GM23338 (cell line): ENCODE measurements around the gene GIPC2. TPM values are rescaled to one million over a fixed set of nuclear protein-coding genes. Genes with fewer than 3 reads are reported as not detected.

Experiments
- ATAC-seq: fragments of 200-7000 bp; cut with Tn5 transposase; 3 replicates; pipeline ENCODE4 v1.9.1; 2020
- DNase-seq: peaks from one replicate; pipeline ENCODE4 v3.0.0-alpha.2; 2015; ENCODE audit warnings: low spot score
- H2AFZ ChIP-seq: fragments of 200-600 bp; sonication (generic); 2 replicates; pipeline ENCODE4 v1.8.0; 2016; ENCODE audit warnings: antibody characterized with exemption, mild to moderate bottlenecking, moderate library complexity
- H3F3A ChIP-seq: fragments of 200-600 bp; sonication (generic); replicated peaks from 2 replicates; pipeline ENCODE4 v1.8.0; 2017; ENCODE audit warnings: antibody characterized with exemption, mixed run types, low read depth
- H3K27ac ChIP-seq: fragments of 200-600 bp; sonication (generic); 2 replicates; pipeline ENCODE4 v1.6.1; 2016; ENCODE audit warnings: low read depth
- H3K27me3 ChIP-seq: fragments of 200-600 bp; sonication (generic); 2 replicates; pipeline ENCODE4 v1.8.0; 2016; ENCODE audit warnings: mild to moderate bottlenecking, mixed run types, moderate library complexity; ENCODE audit not compliant: insufficient read depth
- H3K36me3 ChIP-seq: fragments of 200-600 bp; sonication (generic); 2 replicates; pipeline ENCODE4 v1.8.0; 2016; ENCODE audit warnings: mild to moderate bottlenecking; ENCODE audit not compliant: insufficient read depth
- H3K4me1 ChIP-seq: fragments of 200-600 bp; sonication (generic); 2 replicates; pipeline ENCODE4 v1.8.0; 2016; ENCODE audit warnings: mild to moderate bottlenecking, moderate library complexity; ENCODE audit not compliant: insufficient read depth
- H3K4me2 ChIP-seq: fragments of 200-600 bp; sonication (generic); 2 replicates; pipeline ENCODE4 v1.7.1; 2017; ENCODE audit warnings: mixed run types
- H3K4me3 ChIP-seq: fragments of 200-600 bp; sonication (generic); 2 replicates; pipeline ENCODE4 v1.6.1; 2016; ENCODE audit warnings: mixed run types
- H3K79me2 ChIP-seq: fragments of 200-600 bp; sonication (generic); replicated peaks from 2 replicates; pipeline ENCODE4 v1.8.0; 2017; ENCODE audit warnings: mild to moderate bottlenecking; ENCODE audit not compliant: insufficient read depth
- H3K9me2 ChIP-seq: fragments of 200-600 bp; sonication (generic); 2 replicates; pipeline ENCODE4 v1.8.0; 2017; ENCODE audit not compliant: insufficient read depth
- H4K20me1 ChIP-seq: fragments of 200-600 bp; sonication (generic); replicated peaks from 2 replicates; pipeline ENCODE4 v1.8.0; 2017; ENCODE audit warnings: mild to moderate bottlenecking; ENCODE audit not compliant: insufficient read depth
- H3K27ac Mint-ChIP-seq: 2 replicates; pipeline ENCODE4 v1.8.0; 2020; ENCODE audit warnings: inconsistent platforms, mild to moderate bottlenecking, moderate library complexity, mixed read lengths
- H3K27me3 Mint-ChIP-seq: 3 replicates; pipeline ENCODE4 v1.8.0; 2022; ENCODE audit warnings: low read depth, mild to moderate bottlenecking, moderate library complexity, mixed read lengths, inconsistent platforms; ENCODE audit not compliant: insufficient read depth, poor library complexity
- H3K36me3 Mint-ChIP-seq: 3 replicates; pipeline ENCODE4 v1.8.0; 2021; ENCODE audit warnings: low read depth, mild to moderate bottlenecking, inconsistent platforms, moderate library complexity, mixed read lengths
- H3K4me1 Mint-ChIP-seq: 3 replicates; pipeline ENCODE4 v1.8.0; 2020; ENCODE audit warnings: mild to moderate bottlenecking, inconsistent platforms, mixed read lengths
- H3K4me3 Mint-ChIP-seq: 3 replicates; pipeline ENCODE4 v1.8.0; 2021; ENCODE audit warnings: moderate library complexity, mild to moderate bottlenecking, inconsistent platforms, mixed read lengths
- H3K9me3 Mint-ChIP-seq: 3 replicates; pipeline ENCODE4 v1.8.0; 2020; ENCODE audit warnings: moderate library complexity, mild to moderate bottlenecking, inconsistent platforms, mixed read lengths
- EZH2phosphoT487 ChIP-seq: fragments of 200-600 bp; sonication (generic); IDR thresholded peaks from one replicate; pipeline ENCODE4 v1.8.1; 2018; ENCODE audit warnings: antibody characterized with exemption; ENCODE audit not compliant: unreplicated experiment
- polyA plus RNA-seq: library from polyadenylated mRNA; unstranded; fragments of >200 nt; fragmentation: Nextera tagmentation; extraction: Ambion mirVana; gene quantifications from 2 replicates; pipeline ENCODE4 v1.2.1, GENCODE V29; 2016
- total RNA-seq: library from RNA; depleted of rRNA; stranded (reverse); fragments of >200 nt; shearing (Covaris generic); gene quantifications from 2 replicates; pipeline ENCODE4 v1.2.3, GENCODE V29; 2014
- TF ChIP-seq, protein P1 (sequence below): fragments of 250-450 bp; sonication (Bioruptor Pico); IDR thresholded peaks from 2 replicates; pipeline ENCODE4 v1.5.0; 2020; ENCODE audit warnings: mild to moderate bottlenecking, moderate library complexity

The GIPC2 gene
- total and polyA plus RNA-seq, 2 experiments from 2014 or later = 1.2 to 1.5 TPM

DNA sequence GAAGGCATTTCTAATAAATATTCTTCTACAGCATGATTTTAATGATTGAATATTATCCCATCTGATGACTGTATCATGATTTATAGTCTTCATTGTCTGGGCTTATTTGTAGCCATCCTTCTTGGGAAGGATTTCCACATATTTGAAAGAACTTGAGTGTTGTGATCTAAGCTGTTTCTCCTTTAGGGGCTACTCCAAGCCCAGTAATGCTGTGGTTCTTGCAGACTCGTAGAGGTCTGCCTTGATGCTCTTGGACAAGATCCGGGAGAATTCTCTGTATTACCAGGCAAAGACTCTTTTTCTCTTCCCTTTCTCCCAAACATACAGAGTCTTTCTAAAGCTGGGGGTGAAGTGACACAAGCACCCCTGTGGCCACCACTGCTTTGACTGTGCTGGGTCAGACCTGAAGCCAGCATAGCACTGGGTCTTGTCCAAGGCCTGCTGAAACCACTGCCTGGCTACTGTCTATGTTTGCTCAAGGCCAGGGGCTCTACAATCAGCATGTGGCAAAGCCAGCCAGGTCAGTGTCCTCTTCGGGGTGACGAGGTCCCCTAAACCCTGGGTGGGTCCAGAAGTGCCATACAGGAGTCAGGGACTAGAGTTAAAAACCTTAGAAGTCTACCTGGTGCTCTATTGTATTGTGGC, 107.4 kb downstream of the GIPC2 start (continued):
- TF ChIP-seq, protein P1, sequence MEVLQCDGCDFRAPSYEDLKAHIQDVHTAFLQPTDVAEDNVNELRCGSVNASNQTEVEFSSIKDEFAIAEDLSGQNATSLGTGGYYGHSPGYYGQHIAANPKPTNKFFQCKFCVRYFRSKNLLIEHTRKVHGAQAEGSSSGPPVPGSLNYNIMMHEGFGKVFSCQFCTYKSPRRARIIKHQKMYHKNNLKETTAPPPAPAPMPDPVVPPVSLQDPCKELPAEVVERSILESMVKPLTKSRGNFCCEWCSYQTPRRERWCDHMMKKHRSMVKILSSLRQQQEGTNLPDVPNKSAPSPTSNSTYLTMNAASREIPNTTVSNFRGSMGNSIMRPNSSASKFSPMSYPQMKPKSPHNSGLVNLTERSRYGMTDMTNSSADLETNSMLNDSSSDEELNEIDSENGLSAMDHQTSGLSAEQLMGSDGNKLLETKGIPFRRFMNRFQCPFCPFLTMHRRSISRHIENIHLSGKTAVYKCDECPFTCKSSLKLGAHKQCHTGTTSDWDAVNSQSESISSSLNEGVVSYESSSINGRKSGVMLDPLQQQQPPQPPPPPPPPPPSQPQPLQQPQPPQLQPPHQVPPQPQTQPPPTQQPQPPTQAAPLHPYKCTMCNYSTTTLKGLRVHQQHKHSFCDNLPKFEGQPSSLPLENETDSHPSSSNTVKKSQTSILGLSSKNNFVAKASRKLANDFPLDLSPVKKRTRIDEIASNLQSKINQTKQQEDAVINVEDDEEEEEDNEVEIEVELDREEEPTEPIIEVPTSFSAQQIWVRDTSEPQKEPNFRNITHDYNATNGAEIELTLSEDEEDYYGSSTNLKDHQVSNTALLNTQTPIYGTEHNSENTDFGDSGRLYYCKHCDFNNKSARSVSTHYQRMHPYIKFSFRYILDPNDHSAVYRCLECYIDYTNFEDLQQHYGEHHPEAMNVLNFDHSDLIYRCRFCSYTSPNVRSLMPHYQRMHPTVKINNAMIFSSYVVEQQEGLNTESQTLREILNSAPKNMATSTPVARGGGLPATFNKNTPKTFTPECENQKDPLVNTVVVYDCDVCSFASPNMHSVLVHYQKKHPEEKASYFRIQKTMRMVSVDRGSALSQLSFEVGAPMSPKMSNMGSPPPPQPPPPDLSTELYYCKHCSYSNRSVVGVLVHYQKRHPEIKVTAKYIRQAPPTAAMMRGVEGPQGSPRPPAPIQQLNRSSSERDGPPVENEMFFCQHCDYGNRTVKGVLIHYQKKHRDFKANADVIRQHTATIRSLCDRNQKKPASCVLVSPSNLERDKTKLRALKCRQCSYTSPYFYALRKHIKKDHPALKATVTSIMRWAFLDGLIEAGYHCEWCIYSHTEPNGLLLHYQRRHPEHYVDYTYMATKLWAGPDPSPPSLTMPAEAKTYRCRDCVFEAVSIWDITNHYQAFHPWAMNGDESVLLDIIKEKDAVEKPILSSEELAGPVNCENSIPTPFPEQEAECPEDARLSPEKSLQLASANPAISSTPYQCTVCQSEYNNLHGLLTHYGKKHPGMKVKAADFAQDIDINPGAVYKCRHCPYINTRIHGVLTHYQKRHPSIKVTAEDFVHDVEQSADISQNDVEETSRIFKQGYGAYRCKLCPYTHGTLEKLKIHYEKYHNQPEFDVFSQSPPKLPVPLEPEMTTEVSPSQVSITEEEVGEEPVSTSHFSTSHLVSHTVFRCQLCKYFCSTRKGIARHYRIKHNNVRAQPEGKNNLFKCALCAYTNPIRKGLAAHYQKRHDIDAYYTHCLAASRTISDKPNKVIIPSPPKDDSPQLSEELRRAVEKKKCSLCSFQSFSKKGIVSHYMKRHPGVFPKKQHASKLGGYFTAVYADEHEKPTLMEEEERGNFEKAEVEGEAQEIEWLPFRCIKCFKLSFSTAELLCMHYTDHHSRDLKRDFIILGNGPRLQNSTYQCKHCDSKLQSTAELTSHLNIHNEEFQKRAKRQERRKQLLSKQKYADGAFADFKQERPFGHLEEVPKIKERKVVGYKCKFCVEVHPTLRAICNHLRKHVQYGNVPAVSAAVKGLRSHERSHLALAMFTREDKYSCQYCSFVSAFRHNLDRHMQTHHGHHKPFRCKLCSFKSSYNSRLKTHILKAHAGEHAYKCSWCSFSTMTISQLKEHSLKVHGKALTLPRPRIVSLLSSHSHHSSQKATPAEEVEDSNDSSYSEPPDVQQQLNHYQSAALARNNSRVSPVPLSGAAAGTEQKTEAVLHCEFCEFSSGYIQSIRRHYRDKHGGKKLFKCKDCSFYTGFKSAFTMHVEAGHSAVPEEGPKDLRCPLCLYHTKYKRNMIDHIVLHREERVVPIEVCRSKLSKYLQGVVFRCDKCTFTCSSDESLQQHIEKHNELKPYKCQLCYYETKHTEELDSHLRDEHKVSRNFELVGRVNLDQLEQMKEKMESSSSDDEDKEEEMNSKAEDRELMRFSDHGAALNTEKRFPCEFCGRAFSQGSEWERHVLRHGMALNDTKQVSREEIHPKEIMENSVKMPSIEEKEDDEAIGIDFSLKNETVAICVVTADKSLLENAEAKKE (CRISPR knock-in tag) = no peak

DNA sequence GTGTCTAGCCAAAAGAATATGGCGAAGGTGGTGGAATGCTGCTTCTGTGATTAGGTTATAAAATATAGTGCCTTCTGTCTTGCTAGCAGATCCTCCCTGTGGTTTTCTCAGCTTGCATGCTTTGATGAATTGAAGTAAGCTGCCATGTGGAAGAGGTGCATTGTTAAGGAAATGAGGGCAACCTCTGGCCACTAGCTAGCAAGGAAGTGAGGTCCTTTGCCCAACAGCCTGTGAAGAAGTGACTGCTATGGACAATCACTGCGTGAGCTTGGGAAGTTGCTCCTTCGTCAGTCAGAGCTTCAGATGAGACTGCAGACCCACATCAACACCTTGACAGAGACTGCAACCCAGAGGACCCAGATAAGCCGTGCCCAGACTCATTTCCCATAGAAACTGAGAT, 109.4 kb downstream of the GIPC2 start:
- Histone ChIP-seq H3K9me2 (0 out of 2 replicates have a peak, but pooled peaks cover 4% of the 10 kb centered on the region), H3K27ac (no peak overlapping the region), H3K4me2 (peak overlapping the region; percentile 45), H3K27me3 (no peaks in the 10 kb centered on the region), H3K36me3 (no peaks in the 10 kb centered on the region), H3K79me2 (no peaks in the 10 kb centered on the region), H4K20me1 (no peaks in the 10 kb centered on the region), H3K4me1 (peaks cover 11% of the 10 kb centered on the region), H3K4me3 (no peak overlapping the region), H2AFZ (no peak overlapping the region), H3F3A (no peaks in the 10 kb centered on the region)
- peak; percentile 97 for ATAC-seq
- Mint-ChIP-seq H3K4me3 (no peak overlapping the region), H3K36me3 (no peaks in the 10 kb centered on the region), H3K4me1 (peaks cover 13% of the 10 kb centered on the region), H3K27ac (no peak overlapping the region), H3K9me3 (no peaks in the 10 kb centered on the region), H3K27me3 (no peaks in the 10 kb centered on the region)
- no peak for TF ChIP-seq EZH2phosphoT487
- TF ChIP-seq, protein P1 (CRISPR knock-in tag) = peak; percentile 95
- DNase-seq = peak; percentile 69
